Heart left ventricle (tissue), 16 donors: ENCODE results near the gene LEMD1. TPM values are rescaled to one million over a fixed set of nuclear protein-coding genes. Genes with fewer than 3 reads are reported as not detected.

Source experiments
- ATAC-seq, 4 donors: fragments of 200-7000 bp; cut with Tn5 transposase; one replicate each; pipeline ENCODE4 v1.9.1; 2020 to 2022; ENCODE audit warnings: moderate library complexity in 4 of 4, mild to moderate bottlenecking in 3 of 4, moderate number of reproducible peaks in 1 of 4
- DNase-seq, 5 donors: peaks; one replicate each; pipeline ENCODE4 v3.0.0-alpha.2; 2020
- H3K27ac ChIP-seq, 12 donors: fragments of 200-600 bp; sonication (generic) in 4 of 12; one replicate each; pipeline versions ENCODE4 v1.5.0 to v1.8.0; 2016 to 2022; ENCODE audit warnings: mild to moderate bottlenecking in 2 of 12
- H3K27me3 ChIP-seq, 9 donors: fragments of 200-600 bp; sonication (generic) in 2 of 9; one replicate each; pipeline versions ENCODE4 v1.5.1 to v1.8.0; 2016 to 2022; ENCODE audit warnings: mild to moderate bottlenecking in 3 of 9
- H3K36me3 ChIP-seq, 9 donors: fragments of 200-600 bp; sonication (generic) in 2 of 9; one replicate each; pipeline versions ENCODE4 v1.5.0 to v1.8.0; 2018 to 2022; ENCODE audit warnings: mild to moderate bottlenecking in 2 of 9
- H3K4me1 ChIP-seq, 12 donors: fragments of 200-600 bp; sonication (generic) in 4 of 12; one replicate each; pipeline versions ENCODE4 v1.5.0 to v1.8.0; 2016 to 2022; ENCODE audit warnings: mild to moderate bottlenecking in 3 of 12
- H3K4me3 ChIP-seq, 12 donors: fragments of 200-600 bp; sonication (generic) in 4 of 12; one replicate each; pipeline versions ENCODE4 v1.5.0 to v1.8.0; 2017 to 2022; ENCODE audit warnings: mild to moderate bottlenecking in 9 of 12, moderate library complexity in 4 of 12
- H3K9me3 ChIP-seq, 12 donors: fragments of 200-600 bp; sonication (generic) in 4 of 12; one replicate each; pipeline versions ENCODE4 v1.5.0 to v1.8.0; 2016 to 2022; ENCODE audit warnings: mild to moderate bottlenecking in 1 of 12
- CTCF ChIP-seq, 12 donors: fragments of 200-600 bp; sonication (generic) in 4 of 12; IDR thresholded peaks; one replicate each; pipeline versions ENCODE4 v1.5.0 to v1.8.0; 2018 to 2022; ENCODE audit warnings: antibody characterized with exemption in 12 of 12, mild to moderate bottlenecking in 5 of 12
- POLR2A ChIP-seq, 2 donors: fragments of 450-650 bp; IDR thresholded peaks; one replicate each; pipeline ENCODE4 v1.6.1; 2017; ENCODE audit warnings: antibody characterized with exemption in 2 of 2, mild to moderate bottlenecking in 2 of 2, moderate library complexity in 2 of 2
- WGBS, 4 donors: extraction: QIAGEN DNeasy Blood & Tissue Kit in 2 of 4; methylation state at CpG; one replicate each; pipeline versions ENCODE4 v1.1.5 to v1.1.7; 2013 to 2018; 5-methylcytosine and 5-hydroxymethylcytosine counted together
- intact Hi-C, 10 donors: fragments of 100-400 bp; cut with DNase I; formaldehyde crosslinking; loops; one replicate each; pipeline versions ENCODE4 v1.11.1 to v1.14.2; 2022
- polyA plus RNA-seq, 2 donors: library from polyadenylated mRNA; stranded (reverse); fragments of 200-250 nt; gene quantifications; one replicate each; pipeline ENCODE4 v1.2.3, GENCODE V29; 2013
- total RNA-seq, 9 donors: library from RNA; depleted of rRNA in 2 of 9; stranded (reverse); fragments of >200 nt in 2 of 9; fragmentation: NEBNext Ultra II Directional in 3 of 9; extraction: Animal tissue kit (Norgen Biotek cat#: 25700) in 3 of 9; gene quantifications; one replicate each; pipeline versions ENCODE4 v1.1.0 to v1.2.4, GENCODE V29; 2016 to 2023
- donor health status: ischemic (EF 13 %, LVEDD 7.1; RV severe dilation, severe dysfunction).
- donor health status: healthy with polysubstance abuse.
- donor health status: DM: no; HTN: yes; CAD: no.
- donor health status: DM: no; HTN: no; CAD: no.
- donor health status: ischemic (EF 25% LVEDD 6.9; RV normal size, moderate dysfunction).
- donor health status: ischemic (EF 25% LVEDD 5.7; RV mildly dilated, moderate dysfunction).
- donor health status: healthy.
- donor health status: DM: yes; HTN: yes; CAD: no.
- donor health status: ischemic (EF 35%, LVEDD 5.7; RV mildly dilated, moderate dysfunction).
- donor health status: nonischemic (EF 11% LVEDD 7.7; RV severe dilation, severe dysfunction).
- donor health status: DM: yes; HTN: yes; CAD: no.
- donor health status: PGD.
- donor health status: ischemic (EF 29% LVEDD 5.4; RV normal size, mild dysfunction).
- donor health status: nonischemic (EF 23%, LVEDD 6.1; RV moderate dilation, normal function).

LEMD1 gene
- total and polyA plus RNA-seq, 11 donors, result 2.5 TPM; not detected in 10

GRCh38 chr1:205423814-205424399 is 2.1 kb upstream of the LEMD1 start:
- Histone ChIP-seq H3K4me3 (no peak overlapping the region), H3K27me3 (peaks cover 0 to 6% (median 0%) of the 10 kb centered on the region in 9 donors), H3K36me3 (no peaks in the 10 kb centered on the region), H3K27ac (no peak overlapping the region), H3K9me3 (no peaks in the 10 kb centered on the region), H3K4me1 (peaks cover 0 to 17% (median 0%) of the 10 kb centered on the region in 12 donors)
- 74 to 85% (median 80%) methylated on average over 6 of the region's 6 CpGs for WGBS, 4 donors
- DNase-seq (no peak), ATAC-seq (no peak)
- TF ChIP-seq CTCF (IDR thresholded peaks at IDR 0.05) (no peak), POLR2A (IDR thresholded peaks at IDR 0.05) (no peak)
- intact Hi-C loops, result no loop called here

GRCh38 chr1:205422993-205423642 is 1.3 kb upstream of the LEMD1 start:
- 62 to 71% (median 66%) methylated on average over 4 of the region's 4 CpGs for WGBS, 4 donors
- intact Hi-C loops, result no loop called here
- Histone ChIP-seq H3K27ac (no peak overlapping the region), H3K4me3 (no peak overlapping the region), H3K9me3 (no peaks in the 10 kb centered on the region), H3K27me3 (peaks cover 0 to 6% (median 0%) of the 10 kb centered on the region in 9 donors), H3K36me3 (no peaks in the 10 kb centered on the region), H3K4me1 (peaks cover 0 to 17% (median 0%) of the 10 kb centered on the region in 12 donors)
- no peak for ATAC-seq
- DNase-seq, result no peak
- peak in 5 of 12 donors; percentile 9 to 31 (median 16) for TF ChIP-seq CTCF (IDR thresholded peaks at IDR 0.05)
- TF ChIP-seq POLR2A (IDR thresholded peaks at IDR 0.05), result no peak

- no peak for ATAC-seq
- Histone ChIP-seq H3K27me3 (peaks cover 0 to 6% (median 0%) of the 10 kb centered on the region in 9 donors), H3K27ac (peak overlapping the region in 7 of 12 donors; percentile 3 to 82 (median 67))
Measured at GRCh38 chr1:205420938-205421337, 918 bp downstream of the LEMD1 start.

More at GRCh38 chr1:205420938-205421337, 918 bp downstream of the LEMD1 start:
- no peak for DNase-seq
- WGBS, 4 donors, result 64 to 74% (median 71%) methylated on average over 2 of the region's 2 CpGs
- Histone ChIP-seq H3K4me1 (peaks cover 0 to 20% (median 3%) of the 10 kb centered on the region in 12 donors), H3K9me3 (no peaks in the 10 kb centered on the region), H3K4me3 (no peak overlapping the region), H3K36me3 (no peaks in the 10 kb centered on the region)
- TF ChIP-seq POLR2A (IDR thresholded peaks at IDR 0.05), result no peak
- TF ChIP-seq CTCF (IDR thresholded peaks at IDR 0.05), result no peak
- intact Hi-C loops, result no loop called here
